ENCODE measurements around the gene EIF4G3.
"Not testable (repeated sequence)": the region's sequence is repeated elsewhere in the genome, so short reads cannot be mapped to it uniquely, and the experiment has no call there.

Gene EIF4G3

DNA sequence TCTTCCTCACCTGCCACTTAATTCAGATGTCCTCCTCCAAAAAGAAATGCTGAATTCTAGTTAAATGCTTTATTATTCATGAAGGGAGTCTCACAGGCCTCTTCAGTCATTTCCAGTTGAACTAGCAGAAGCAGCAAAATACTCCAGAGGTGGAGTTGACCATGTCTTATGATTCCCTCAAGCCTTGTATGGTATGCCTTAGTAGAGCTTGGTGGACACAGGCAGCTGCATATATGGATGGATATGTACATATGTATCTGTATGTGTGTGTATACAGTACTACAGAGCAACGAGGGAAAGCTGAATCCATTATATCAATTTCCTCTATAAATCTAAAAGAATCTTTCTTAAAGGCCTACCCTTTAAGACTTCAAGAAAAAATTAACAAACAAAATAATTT is 306.0 kb downstream of the EIF4G3 start:
- H3K4me3 ChIP-seq (ENCODE audit: low read depth, low read length), result no peak overlapping the region
- no peak for TF ChIP-seq CTCF (IDR thresholded peaks at IDR 0.05; ENCODE audit: borderline replicate concordance, insufficient read depth, low read depth, low read length)

DNA sequence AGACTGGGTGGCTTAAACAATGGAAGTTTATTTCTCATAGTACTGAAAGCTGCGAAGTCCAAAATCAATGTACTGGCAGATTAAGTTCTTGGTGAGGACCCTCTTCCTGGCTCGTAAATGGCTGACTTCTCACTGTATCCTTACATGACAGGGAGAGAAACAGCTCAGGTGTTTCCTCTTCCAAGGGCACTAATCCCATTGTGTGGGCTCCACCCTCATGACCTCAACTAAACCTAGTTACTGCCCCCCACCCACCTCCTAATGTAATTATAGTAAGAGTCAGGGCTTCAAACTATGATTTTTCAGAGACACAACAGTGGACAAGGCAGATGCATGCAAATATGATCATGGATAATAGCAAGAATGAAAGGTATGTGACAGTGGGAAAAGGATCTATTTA is 308.4 kb downstream of the EIF4G3 start:
- TF ChIP-seq CTCF (IDR thresholded peaks at IDR 0.05; ENCODE audit: borderline replicate concordance, insufficient read depth, low read depth, low read length), result no peak
- no peak overlapping the region for H3K4me3 ChIP-seq (ENCODE audit: low read depth, low read length)

DNA sequence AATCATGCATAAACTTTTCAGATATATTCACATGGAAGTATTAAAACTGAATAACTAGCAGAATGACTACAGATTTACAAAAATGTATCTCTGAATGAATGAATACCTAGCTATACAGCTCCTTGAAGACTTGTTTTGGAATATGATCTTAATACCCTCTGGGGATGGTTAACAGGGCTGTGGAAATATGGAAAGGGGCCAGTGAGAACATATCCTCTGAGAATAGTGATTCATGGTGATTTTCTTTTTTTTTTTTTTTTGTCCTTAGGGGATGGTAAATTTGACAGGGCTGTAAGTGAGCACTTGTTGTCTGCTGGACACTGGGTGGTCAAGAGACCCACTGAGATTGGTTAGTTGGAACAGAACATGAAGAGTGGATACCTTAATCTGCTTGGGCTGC is 308.9 kb downstream of the EIF4G3 start:
- H3K4me3 ChIP-seq (ENCODE audit: low read depth, low read length), result no peak overlapping the region
- no peak for TF ChIP-seq CTCF (IDR thresholded peaks at IDR 0.05; ENCODE audit: borderline replicate concordance, insufficient read depth, low read depth, low read length)

DNA sequence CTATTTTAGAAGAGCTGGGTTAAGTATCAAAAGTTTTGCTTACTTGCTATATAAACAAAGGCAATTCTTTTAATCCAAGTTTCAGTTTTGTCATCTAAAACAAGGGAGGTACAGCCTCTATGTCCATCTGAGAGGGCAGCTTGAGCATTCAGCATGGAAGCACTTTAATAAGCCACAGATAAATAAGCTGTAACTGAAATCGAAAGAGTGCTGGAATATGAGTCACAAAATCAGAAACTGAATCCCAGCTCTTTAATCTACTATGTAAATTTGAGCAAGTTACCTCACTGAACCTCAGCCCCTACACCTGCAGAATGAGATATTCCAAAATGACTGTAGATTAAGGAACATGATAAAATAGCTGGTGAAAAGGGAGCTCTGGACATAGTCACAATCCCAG is 309.6 kb downstream of the EIF4G3 start:
- H3K4me3 ChIP-seq (ENCODE audit: low read depth, low read length), result no peak overlapping the region
- TF ChIP-seq CTCF (IDR thresholded peaks at IDR 0.05; ENCODE audit: borderline replicate concordance, insufficient read depth, low read depth, low read length), result no peak

- no peak for TF ChIP-seq CTCF (IDR thresholded peaks at IDR 0.05; ENCODE audit: borderline replicate concordance, insufficient read depth, low read depth, low read length)
Observed at GRCh38 chr1:20865001-20865400, 311.7 kb downstream of the EIF4G3 start.

GRCh38 chr1:20854529-20854928 is 322.2 kb downstream of the EIF4G3 start:
- no peak overlapping the region for H3K4me3 ChIP-seq (ENCODE audit: low read depth, low read length)
- no peak for TF ChIP-seq CTCF (IDR thresholded peaks at IDR 0.05; ENCODE audit: borderline replicate concordance, insufficient read depth, low read depth, low read length)

More at GRCh38 chr1:20865001-20865400, 311.7 kb downstream of the EIF4G3 start:
- H3K4me3 ChIP-seq (ENCODE audit: low read depth, low read length), result no peak overlapping the region

DNA sequence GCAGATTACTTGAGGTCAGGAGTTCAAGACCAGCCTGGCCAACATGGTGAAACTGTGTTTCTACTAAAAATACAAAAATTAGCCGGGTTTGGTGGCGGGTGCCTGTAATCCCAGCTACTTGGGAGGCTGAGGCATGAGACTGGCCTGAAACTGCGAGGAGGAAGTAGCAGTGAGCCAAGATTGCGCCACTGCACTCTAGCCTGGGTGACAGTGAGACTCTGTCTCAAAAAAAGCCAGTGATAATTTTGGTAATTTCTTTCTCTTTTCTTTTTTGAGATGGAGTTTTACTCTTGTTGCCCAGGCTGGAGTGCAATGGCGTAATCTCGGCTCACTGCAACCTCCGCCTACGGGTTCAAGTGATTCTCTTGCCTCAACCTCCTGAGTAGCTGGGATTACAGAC is 324.9 kb downstream of the EIF4G3 start:
- not testable (repeated sequence) for H3K4me3 ChIP-seq (ENCODE audit: low read depth, low read length)

DNA sequence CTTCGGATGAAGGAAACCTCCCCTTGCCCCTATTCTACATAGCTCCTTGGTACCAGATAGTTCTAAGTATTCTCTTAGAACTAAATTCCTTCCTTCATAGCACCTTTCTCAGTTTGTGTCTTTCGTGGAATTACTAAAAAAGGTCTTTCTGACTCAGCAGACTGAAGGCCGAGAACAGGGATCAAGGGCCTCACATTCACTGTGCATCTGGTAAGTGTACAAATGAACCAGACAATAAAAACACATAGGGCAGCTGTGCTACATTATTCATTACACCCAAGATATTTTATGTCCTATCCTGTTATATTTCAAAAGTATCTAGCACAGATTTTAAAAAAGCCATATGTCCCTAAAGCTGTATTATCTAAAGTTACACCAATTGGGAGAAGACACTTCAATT is 326.7 kb downstream of the EIF4G3 start:
- H3K4me3 ChIP-seq (ENCODE audit: low read depth, low read length), result no peak overlapping the region
- TF ChIP-seq CTCF (IDR thresholded peaks at IDR 0.05; ENCODE audit: borderline replicate concordance, insufficient read depth, low read depth, low read length), result no peak
